IMR-90 (cell line): ENCODE results near the gene TMEFF1.

ENCODE experiments used
- CEBPB ChIP-seq: IDR thresholded peaks from 2 replicates; pipeline ENCODE4 v1.6.1; 2012; ENCODE audit warnings: low read depth, low read length, improper control_type of control experiment
- CTCF ChIP-seq: conservative IDR thresholded peaks from 2 replicates; pipeline ENCODE4 v1.5.1; 2012; ENCODE audit warnings: mild to moderate bottlenecking, low read depth, low read length, improper control_type of control experiment
- ELK1 ChIP-seq: fragments of 150-350 bp; IDR thresholded peaks from 2 replicates; pipeline ENCODE4 v1.6.1; 2016; ENCODE audit warnings: low read depth, mild to moderate bottlenecking, low read length, moderate library complexity, borderline replicate concordance
- FOS ChIP-seq: fragments of 150-350 bp; IDR thresholded peaks from 2 replicates; pipeline ENCODE4 v1.6.1; 2016; ENCODE audit warnings: low read depth, low read length
- MAFK ChIP-seq: IDR thresholded peaks from 2 replicates; pipeline ENCODE4 v1.6.1; 2012; ENCODE audit warnings: low read depth, low read length, improper control_type of control experiment
- MAZ ChIP-seq: IDR thresholded peaks from 2 replicates; pipeline ENCODE4 v1.6.1; 2012; ENCODE audit warnings: low read depth, mild to moderate bottlenecking, low read length, improper control_type of control experiment, moderate library complexity, borderline replicate concordance
- MXI1 ChIP-seq: IDR thresholded peaks from 2 replicates; pipeline ENCODE4 v1.6.1; 2012; ENCODE audit warnings: low read depth, mild to moderate bottlenecking, low read length, moderate library complexity, borderline replicate concordance
- POLR2A ChIP-seq: IDR thresholded peaks from 2 replicates; pipeline ENCODE4 v1.6.1; 2012; ENCODE audit warnings: mild to moderate bottlenecking, low read depth, low read length
- RAD21 ChIP-seq: IDR thresholded peaks from 2 replicates; pipeline ENCODE4 v1.6.1; 2012; ENCODE audit warnings: low read length, improper control_type of control experiment
- RFX5 ChIP-seq: IDR thresholded peaks from 2 replicates; pipeline ENCODE4 v1.8.0; 2012; ENCODE audit warnings: low read depth, mild to moderate bottlenecking, low read length, moderate library complexity
- SMC3 ChIP-seq: fragments of 150-350 bp; IDR thresholded peaks from 2 replicates; pipeline ENCODE4 v1.6.1; 2016; ENCODE audit warnings: low read depth, mild to moderate bottlenecking, antibody characterized with exemption, low read length, moderate library complexity
- USF2 ChIP-seq: fragments of 150-350 bp; IDR thresholded peaks from 2 replicates; pipeline ENCODE4 v1.6.1; 2017; ENCODE audit warnings: mild to moderate bottlenecking, antibody characterized with exemption, low read length, low read depth

- TF ChIP-seq CTCF (no peak), POLR2A (no peak), RFX5 (no peak), USF2 (no peak), MXI1 (no peak), RAD21 (no peak), MAZ (no peak), ELK1 (no peak), SMC3 (no peak), MAFK (no peak), CEBPB (no peak), FOS (no peak)
Measured at GRCh38 chr9:100479820-100480219, 6.9 kb downstream of the TMEFF1 start.
